OCI-LY3 (cell line): Measurements from ENCODE around the gene SERGEF.

Experiments used
- H2AFZ ChIP-seq: fragments of 200-600, 300-600 bp; shearing (Covaris generic); 2 replicates; pipeline ENCODE4 v1.6.0; 2014; ENCODE audit warnings: antibody characterized with exemption, low read depth, low read length
- H3K27ac ChIP-seq: fragments of 200-600, 300-600 bp; sonication (generic); 2 replicates; pipeline ENCODE4 v1.5.1; 2014; ENCODE audit warnings: mild to moderate bottlenecking, low read length, moderate library complexity, mixed read lengths
- H3K27me3 ChIP-seq: fragments of 200-600, 300-600 bp; sonication (generic); 2 replicates; pipeline ENCODE4 v1.6.1; 2014; ENCODE audit warnings: low read depth, low read length, mixed read lengths
- H3K36me3 ChIP-seq: fragments of 200-600, 300-600 bp; sonication (generic); replicated peaks from 2 replicates; pipeline ENCODE3; 2014; ENCODE audit warnings: low read depth, low read length, mixed read lengths
- H3K4me1 ChIP-seq: fragments of 300-600, 200-600 bp; sonication (generic); 2 replicates; pipeline ENCODE4 v1.6.1; 2014; ENCODE audit warnings: low read length, mixed read lengths
- H3K4me2 ChIP-seq: fragments of 200-600, 300-600 bp; sonication (generic); 2 replicates; pipeline ENCODE4 v1.6.1; 2014; ENCODE audit warnings: low read length, mixed read lengths
- H3K4me3 ChIP-seq: fragments of 300-600, 200-600 bp; sonication (generic); 2 replicates; pipeline ENCODE4 v1.5.1; 2014; ENCODE audit warnings: antibody characterized with exemption, mild to moderate bottlenecking, low read length, moderate library complexity
- H3K79me2 ChIP-seq: fragments of 300-600, 200-600 bp; shearing (Covaris generic); 2 replicates; pipeline ENCODE4 v1.6.1; 2014; ENCODE audit warnings: mild to moderate bottlenecking, low read length, mixed read lengths
- H3K9ac ChIP-seq: fragments of 300-600, 200-600 bp; shearing (Covaris generic); 2 replicates; pipeline ENCODE4 v1.6.0; 2014; ENCODE audit warnings: mild to moderate bottlenecking, low read length, moderate library complexity
- H3K9me3 ChIP-seq: fragments of 200-600, 300-600 bp; shearing (Covaris generic); 2 replicates; pipeline ENCODE4 v1.6.1; 2014; ENCODE audit warnings: low read length, mixed read lengths; ENCODE audit not compliant: insufficient read depth
- H4K20me1 ChIP-seq: fragments of 200-600, 300-600 bp; sonication (generic); 2 replicates; pipeline ENCODE4 v1.6.1; 2016; ENCODE audit warnings: low read length, mixed read lengths; ENCODE audit not compliant: insufficient read depth
- EZH2phosphoT487 ChIP-seq: fragments of 200-600 bp; shearing (Covaris generic); IDR thresholded peaks from 2 replicates; pipeline ENCODE4 v1.6.1; 2018; ENCODE audit warnings: antibody characterized with exemption, mixed run types, low read depth
- TF ChIP-seq, protein P1 (sequence below): fragments of 200-600, 300-600 bp; sonication (generic); IDR thresholded peaks from 2 replicates; pipeline ENCODE4 v1.5.1; 2014; ENCODE audit warnings: antibody characterized with exemption, low read length, low read depth

SERGEF gene

DNA sequence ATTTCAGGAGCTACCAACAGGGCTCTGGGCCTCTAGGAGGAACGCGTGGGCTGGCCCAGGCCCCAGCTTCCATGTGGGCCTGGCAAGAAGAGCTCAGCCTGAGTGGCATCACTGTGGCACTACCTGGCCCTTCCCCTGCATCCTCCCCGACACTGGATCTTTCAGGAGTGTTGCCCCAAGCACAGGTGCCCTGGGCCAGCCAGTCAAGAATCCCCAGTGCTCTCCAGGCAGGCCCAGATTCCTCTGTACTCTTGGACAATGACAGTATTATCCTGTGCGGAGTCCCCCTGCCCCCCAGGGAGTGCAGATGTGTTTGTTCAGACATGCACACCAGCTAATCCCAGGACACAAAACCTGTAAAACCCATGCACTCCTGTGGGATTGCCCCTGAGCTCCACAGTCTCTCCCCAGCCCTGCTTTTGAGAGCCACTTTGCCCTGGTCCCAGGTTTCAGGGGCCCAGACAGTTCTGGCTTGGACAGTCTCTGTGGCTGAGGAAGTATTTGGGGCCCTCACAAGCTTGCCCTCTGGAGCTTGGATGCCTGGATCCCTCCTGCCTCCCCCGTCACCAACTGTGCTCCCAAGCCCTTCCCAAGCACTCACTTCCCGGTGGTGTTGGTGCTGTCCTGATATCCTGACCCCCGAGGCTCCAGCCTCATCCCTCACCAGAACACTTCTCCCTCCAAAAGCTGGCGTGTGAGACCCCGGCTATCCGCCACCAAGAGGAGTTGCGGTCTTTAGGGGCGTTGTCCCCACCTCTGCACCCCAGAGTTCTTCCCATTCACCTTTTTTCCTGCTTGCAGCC is 238.4 kb downstream of the SERGEF start:
- Histone ChIP-seq H3K79me2 (no peaks in the 10 kb centered on the region), H3K4me3 (no peak overlapping the region), H3K27me3 (no peaks in the 10 kb centered on the region), H3K4me2 (no peak overlapping the region), H4K20me1 (no peaks in the 10 kb centered on the region), H3K27ac (no peak overlapping the region), H2AFZ (no peak overlapping the region), H3K9me3 (no peaks in the 10 kb centered on the region), H3K9ac (no peak overlapping the region), H3K4me1 (peaks cover 5% of the 10 kb centered on the region; the same call in 1 of the 2 replicates), H3K36me3 (no peaks in the 10 kb centered on the region)
- no peak for TF ChIP-seq EZH2phosphoT487
- TF ChIP-seq, protein P1, sequence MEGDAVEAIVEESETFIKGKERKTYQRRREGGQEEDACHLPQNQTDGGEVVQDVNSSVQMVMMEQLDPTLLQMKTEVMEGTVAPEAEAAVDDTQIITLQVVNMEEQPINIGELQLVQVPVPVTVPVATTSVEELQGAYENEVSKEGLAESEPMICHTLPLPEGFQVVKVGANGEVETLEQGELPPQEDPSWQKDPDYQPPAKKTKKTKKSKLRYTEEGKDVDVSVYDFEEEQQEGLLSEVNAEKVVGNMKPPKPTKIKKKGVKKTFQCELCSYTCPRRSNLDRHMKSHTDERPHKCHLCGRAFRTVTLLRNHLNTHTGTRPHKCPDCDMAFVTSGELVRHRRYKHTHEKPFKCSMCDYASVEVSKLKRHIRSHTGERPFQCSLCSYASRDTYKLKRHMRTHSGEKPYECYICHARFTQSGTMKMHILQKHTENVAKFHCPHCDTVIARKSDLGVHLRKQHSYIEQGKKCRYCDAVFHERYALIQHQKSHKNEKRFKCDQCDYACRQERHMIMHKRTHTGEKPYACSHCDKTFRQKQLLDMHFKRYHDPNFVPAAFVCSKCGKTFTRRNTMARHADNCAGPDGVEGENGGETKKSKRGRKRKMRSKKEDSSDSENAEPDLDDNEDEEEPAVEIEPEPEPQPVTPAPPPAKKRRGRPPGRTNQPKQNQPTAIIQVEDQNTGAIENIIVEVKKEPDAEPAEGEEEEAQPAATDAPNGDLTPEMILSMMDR = no peak

DNA sequence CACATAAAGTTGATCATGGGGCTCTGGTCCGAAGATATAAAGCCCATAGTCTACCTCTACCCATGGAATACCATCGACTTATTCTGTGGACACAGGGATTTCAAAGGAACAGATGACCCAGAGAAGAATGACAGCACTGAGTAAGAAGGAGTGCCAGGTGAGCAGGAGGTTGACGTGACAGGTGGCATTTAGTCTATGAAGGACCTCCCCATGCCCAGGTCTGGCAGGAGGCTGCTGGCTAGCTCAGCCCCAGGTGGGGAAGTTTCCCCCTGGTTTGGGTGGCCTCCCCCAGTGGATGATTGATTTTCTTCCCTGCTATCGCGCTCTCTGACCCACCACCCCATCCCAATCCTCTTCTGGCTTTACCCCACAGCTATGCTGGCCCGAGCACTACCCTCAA is 239.2 kb downstream of the SERGEF start:
- TF ChIP-seq EZH2phosphoT487 = no peak
- TF ChIP-seq, protein P1 = no peak
- Histone ChIP-seq H3K27ac (no peak overlapping the region), H3K27me3 (no peaks in the 10 kb centered on the region), H3K4me2 (no peak overlapping the region), H3K4me1 (peaks cover 5% of the 10 kb centered on the region; the same call in 1 of the 2 replicates), H3K36me3 (no peaks in the 10 kb centered on the region), H3K79me2 (no peaks in the 10 kb centered on the region), H3K9ac (no peak overlapping the region), H4K20me1 (no peaks in the 10 kb centered on the region), H2AFZ (no peak overlapping the region), H3K9me3 (no peaks in the 10 kb centered on the region), H3K4me3 (no peak overlapping the region)

DNA sequence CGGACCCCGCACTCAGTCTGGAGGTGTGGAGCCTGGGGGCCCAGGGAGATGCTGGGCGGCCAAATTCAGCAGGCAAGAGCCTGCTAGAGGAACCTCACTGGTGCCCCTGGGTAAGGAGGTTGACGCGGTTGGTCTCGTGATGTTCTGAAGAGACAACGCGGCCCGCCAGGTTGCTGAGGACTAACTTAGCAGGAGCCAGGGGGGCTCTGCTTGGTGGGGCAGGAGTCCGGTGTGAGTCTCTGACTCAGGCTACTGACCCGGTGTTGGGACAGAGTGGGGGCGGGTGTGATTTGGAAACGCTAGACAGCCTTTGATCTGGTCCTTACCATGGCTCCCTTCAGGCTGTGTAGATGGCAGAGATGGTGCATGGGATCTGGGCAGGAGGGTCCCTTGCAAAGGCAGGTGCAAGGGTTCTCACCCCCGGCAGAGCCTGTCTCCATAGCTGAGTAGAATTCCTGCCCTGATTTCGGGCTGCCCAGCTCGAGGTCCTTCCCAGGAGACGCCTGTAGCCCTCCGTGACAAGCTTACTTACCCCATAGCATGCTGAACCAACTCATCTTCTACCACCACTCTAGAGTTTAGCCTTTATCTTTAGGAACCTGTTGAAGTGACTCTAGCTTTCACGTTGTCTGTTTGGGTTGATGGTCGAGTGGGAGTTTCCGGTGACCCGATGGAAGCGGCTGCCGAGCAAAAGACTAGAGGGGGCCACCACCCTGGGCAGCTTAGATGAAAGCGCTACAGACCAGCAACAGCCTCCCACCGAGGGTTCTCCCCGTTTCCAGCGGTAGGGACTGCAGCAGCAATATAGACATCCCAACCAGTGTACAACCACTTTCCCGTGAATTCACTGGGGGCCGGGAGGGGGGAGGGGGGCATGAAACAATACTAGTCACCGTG is 239.9 kb downstream of the SERGEF start:
- Histone ChIP-seq H3K27ac (no peak overlapping the region), H3K9me3 (no peaks in the 10 kb centered on the region), H3K4me2 (no peak overlapping the region), H3K4me3 (no peak overlapping the region), H3K9ac (no peak overlapping the region), H3K79me2 (no peaks in the 10 kb centered on the region), H2AFZ (no peak overlapping the region), H3K36me3 (no peaks in the 10 kb centered on the region), H3K27me3 (no peaks in the 10 kb centered on the region), H4K20me1 (no peaks in the 10 kb centered on the region), H3K4me1 (peaks cover 5% of the 10 kb centered on the region; the same call in 1 of the 2 replicates)
- no peak for TF ChIP-seq EZH2phosphoT487

DNA sequence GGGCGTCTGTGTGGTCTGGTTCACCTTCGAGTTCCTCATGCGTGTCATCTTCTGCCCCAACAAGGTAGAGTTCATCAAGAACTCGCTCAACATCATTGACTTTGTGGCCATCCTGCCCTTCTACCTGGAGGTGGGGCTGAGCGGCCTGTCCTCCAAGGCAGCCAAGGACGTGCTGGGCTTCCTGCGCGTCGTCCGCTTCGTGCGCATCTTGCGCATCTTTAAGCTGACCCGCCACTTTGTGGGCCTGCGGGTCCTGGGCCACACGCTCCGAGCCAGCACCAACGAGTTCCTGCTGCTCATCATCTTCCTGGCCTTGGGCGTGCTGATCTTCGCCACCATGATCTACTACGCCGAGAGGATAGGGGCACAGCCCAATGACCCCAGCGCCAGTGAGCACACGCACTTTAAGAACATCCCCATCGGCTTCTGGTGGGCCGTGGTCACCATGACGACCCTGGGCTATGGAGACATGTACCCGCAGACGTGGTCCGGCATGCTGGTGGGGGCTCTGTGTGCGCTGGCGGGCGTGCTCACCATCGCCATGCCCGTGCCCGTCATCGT is 240.9 kb downstream of the SERGEF start:
- no peak overlapping the region for H3K4me2 ChIP-seq
- no peak overlapping the region for H2AFZ ChIP-seq
- no peak overlapping the region for H3K27ac ChIP-seq
- H3K4me1 ChIP-seq = peaks cover 5% of the 10 kb centered on the region; the same call in 1 of the 2 replicates
- H3K4me3 ChIP-seq = no peak overlapping the region
- no peaks in the 10 kb centered on the region for H3K27me3 ChIP-seq
- no peaks in the 10 kb centered on the region for H3K36me3 ChIP-seq
- TF ChIP-seq, protein P1 = no peak
- TF ChIP-seq EZH2phosphoT487 = no peak
- H3K9ac ChIP-seq = no peak overlapping the region
- no peaks in the 10 kb centered on the region for H3K79me2 ChIP-seq
- no peaks in the 10 kb centered on the region for H3K9me3 ChIP-seq
- no peaks in the 10 kb centered on the region for H4K20me1 ChIP-seq
